GM18519 (cell line): ENCODE results near the gene PLK5.

ENCODE experiments used
- ATAC-seq: cut with Tn5 transposase; IDR thresholded peaks from one replicate; pipeline ENCODE4 v1.9.1; 2021; ENCODE audit warnings: mild to moderate bottlenecking, moderate library complexity; ENCODE audit not compliant: unreplicated experiment, low FRiP score

The PLK5 gene

GRCh38 chr19:1572795-1573194, 48.9 kb downstream of the PLK5 start:
- no peak for ATAC-seq

DNA sequence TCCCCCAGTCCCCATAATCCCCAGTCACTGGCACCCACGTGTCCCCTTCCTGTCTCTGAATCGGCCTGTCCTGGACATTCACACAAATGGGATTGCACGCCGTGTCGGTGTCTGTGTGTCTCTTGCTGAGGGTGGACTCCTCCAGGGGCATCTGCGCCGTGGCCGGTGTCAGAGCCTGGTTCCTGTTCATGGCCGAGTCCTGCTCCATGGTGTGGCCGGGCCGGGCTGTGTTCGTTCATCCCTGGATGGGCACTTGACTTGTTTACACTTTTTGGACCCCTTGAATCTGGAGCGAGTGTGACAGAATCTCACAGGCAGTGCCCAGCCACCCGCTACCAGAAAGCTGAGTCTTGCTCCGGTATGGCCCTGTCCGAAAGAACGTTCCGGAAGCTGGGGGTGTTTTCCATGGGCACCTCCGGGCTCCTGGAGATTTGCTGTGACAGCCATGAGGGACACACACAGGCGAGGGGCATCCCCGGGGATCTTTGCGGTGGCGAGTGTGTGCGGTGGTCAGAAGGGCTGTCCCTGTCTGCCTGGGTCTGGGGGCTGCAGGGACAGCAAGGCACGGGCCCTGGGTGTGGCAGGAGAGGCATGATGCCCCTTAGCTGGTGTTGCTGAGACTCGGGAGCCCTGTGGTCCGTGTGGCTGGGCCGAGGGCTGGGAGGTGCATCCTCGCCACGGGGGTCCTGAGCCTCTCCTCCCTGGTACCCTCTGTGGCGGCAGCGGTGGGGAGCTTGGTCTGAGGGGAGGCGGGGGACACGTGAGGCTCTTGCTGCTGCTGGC, 50.7 kb downstream of the PLK5 start:
- no peak for ATAC-seq

GRCh38 chr19:1575323-1576241, 51.7 kb downstream of the PLK5 start:
- ATAC-seq, result no peak

GRCh38 chr19:1576242-1577089, 52.6 kb downstream of the PLK5 start:
- no peak for ATAC-seq

- ATAC-seq, result no peak
Observed at GRCh38 chr19:1577090-1577928, 53.4 kb downstream of the PLK5 start.

DNA sequence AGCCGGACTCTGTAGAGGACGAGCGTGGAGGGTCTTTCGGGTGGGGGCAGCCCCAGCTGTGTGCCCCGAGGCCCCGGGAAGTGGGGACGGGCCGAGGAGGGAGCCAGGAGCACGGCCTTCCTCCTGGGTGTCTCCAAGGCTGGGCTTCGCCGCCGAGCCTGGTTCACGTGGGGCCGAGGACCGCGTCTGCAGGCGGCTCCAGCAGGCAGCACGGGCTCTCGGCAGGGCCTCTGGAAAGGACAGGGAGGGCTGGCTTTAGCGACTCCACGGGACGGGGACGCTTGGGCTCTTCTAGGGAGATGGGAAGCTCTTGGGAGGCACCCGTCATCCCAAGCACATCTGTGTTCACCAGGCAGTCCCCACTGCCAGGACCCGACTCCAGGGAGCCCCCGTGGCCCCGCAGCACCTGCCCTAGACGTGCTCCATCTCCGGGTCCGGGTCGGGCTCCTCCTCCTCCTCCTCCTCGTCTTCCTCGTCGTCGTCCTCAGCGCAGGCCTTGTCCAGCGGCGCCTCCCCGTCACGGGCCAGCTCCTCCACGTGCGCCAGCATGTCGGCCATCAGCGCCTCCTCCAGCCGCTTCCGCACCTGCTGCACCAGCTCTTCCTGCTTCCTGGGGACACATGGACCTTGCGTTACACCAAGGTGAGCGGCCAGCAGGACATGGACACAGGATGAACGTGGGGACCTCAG, 54.2 kb downstream of the PLK5 start:
- ATAC-seq, result no peak

DNA sequence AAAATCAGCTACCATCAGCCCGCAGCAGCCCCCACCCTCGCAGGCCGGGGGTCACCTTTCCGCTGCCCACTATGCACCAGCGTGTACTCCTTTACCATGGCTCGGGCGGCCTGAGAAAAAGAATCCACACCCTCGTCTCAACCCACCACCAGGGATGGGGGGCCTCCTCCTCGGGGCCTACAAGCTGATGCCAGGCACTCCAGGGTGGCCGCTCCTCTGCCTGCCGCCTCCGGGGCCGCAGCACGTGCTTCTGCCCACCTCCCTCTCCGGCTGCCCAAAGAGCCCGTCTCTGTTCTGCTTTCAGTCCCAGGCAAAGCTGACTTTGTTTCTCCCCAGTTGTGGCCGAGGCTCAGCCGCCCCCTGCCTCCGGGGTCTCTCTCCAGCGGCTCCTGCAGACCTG, 55.3 kb downstream of the PLK5 start:
- no peak for ATAC-seq

GRCh38 chr19:1580382-1580781, 56.5 kb downstream of the PLK5 start:
- ATAC-seq, result no peak

- ATAC-seq, result no peak
Observed at GRCh38 chr19:1580957-1581356, 57.1 kb downstream of the PLK5 start.

GRCh38 chr19:1582201-1582600, 58.3 kb downstream of the PLK5 start:
- no peak for ATAC-seq

- ATAC-seq, result no peak
Observed at GRCh38 chr19:1584500-1585242, 60.8 kb downstream of the PLK5 start.

DNA sequence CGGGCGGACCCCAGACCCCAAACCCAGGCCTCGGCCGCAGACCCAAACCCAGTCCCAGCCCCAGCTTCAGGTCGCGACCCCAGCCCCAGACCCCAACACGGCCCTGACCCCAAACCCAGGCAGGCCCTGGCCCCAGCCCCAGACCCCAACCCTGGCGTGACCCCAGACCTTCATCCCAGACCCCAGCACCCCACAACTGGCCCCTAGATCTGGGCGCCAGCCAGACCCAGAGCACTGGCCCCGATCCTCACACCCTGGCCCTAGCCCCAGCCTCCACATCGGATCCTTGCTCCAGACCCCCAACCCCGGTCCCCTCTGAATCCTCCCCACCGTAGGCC, 61.3 kb downstream of the PLK5 start:
- ATAC-seq, result no peak
